Kidney epithelial cell (primary cell): Measurements from ENCODE around the gene MEPCE. TPM values are rescaled to one million over a fixed set of nuclear protein-coding genes. Genes with fewer than 3 reads are reported as not detected.

ENCODE experiments used
- DNase-seq: peaks from one replicate; pipeline ENCODE4 v3.0.0-alpha.2; 2010; ENCODE audit warnings: low read depth
- H3K27me3 ChIP-seq: 2 replicates; pipeline ENCODE4 v1.6.0; 2011; ENCODE audit warnings: low read length; ENCODE audit not compliant: control insufficient read depth, insufficient read depth
- H3K36me3 ChIP-seq: 2 replicates; pipeline ENCODE4 v1.5.1; 2011; ENCODE audit warnings: low read length; ENCODE audit not compliant: control insufficient read depth, insufficient read depth
- H3K4me3 ChIP-seq: 2 replicates; pipeline ENCODE4 v1.5.1; 2011; ENCODE audit warnings: low read depth, mild to moderate bottlenecking, control low read depth, low read length
- total RNA-seq: library from RNA; depleted of rRNA; stranded (reverse); fragments of >200 nt; gene quantifications from 2 replicates; pipeline ENCODE4 v1.2.3, GENCODE V29; 2015
- TF ChIP-seq, protein P1 (sequence below): IDR thresholded peaks from 2 replicates; pipeline ENCODE4 v1.5.1; 2011; ENCODE audit warnings: mild to moderate bottlenecking, moderate library complexity, low read length, control low read depth, inconsistent platforms; ENCODE audit not compliant: insufficient read depth, poor library complexity, severe bottlenecking

Gene MEPCE
- total RNA-seq, 1 donor from 2014 or later, result 29.7 TPM

DNA sequence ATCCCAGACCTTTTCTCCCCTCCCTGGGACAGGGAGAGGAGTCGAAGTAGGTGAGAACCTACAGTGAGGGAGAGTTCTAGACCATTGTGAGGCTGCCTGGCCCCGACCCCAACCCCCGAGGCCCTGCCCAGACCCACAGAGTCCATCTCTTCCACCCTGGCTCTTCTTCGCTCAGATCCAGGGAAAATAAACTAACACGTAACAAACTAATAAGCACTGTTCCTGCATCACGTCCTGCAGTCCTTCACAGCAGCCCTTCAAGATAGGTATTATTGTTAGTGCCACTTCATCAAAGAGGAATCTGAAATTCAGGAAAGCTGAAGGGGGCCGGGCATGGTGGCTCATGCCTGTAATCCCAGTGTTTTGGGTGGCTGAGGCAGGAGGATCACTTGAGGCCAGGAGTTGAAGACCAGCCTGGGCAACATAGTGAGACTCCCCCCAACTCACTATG is 34.6 kb downstream of the MEPCE start, which contains the start of gene SPACDR:
Gene SPACDR, minus strand, starts transcription at position 51 of the 451 bp plus-strand sequence. CDS start 235 bp downstream, outside the sequence.
- H3K36me3 ChIP-seq, result no peaks in the 10 kb centered on the region
- TF ChIP-seq, protein P1, sequence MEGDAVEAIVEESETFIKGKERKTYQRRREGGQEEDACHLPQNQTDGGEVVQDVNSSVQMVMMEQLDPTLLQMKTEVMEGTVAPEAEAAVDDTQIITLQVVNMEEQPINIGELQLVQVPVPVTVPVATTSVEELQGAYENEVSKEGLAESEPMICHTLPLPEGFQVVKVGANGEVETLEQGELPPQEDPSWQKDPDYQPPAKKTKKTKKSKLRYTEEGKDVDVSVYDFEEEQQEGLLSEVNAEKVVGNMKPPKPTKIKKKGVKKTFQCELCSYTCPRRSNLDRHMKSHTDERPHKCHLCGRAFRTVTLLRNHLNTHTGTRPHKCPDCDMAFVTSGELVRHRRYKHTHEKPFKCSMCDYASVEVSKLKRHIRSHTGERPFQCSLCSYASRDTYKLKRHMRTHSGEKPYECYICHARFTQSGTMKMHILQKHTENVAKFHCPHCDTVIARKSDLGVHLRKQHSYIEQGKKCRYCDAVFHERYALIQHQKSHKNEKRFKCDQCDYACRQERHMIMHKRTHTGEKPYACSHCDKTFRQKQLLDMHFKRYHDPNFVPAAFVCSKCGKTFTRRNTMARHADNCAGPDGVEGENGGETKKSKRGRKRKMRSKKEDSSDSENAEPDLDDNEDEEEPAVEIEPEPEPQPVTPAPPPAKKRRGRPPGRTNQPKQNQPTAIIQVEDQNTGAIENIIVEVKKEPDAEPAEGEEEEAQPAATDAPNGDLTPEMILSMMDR, result no peak
- H3K27me3 ChIP-seq, result no peaks in the 10 kb centered on the region
- DNase-seq, result no peak
- no peak within 1 kb of the TSS for H3K4me3 ChIP-seq

DNA sequence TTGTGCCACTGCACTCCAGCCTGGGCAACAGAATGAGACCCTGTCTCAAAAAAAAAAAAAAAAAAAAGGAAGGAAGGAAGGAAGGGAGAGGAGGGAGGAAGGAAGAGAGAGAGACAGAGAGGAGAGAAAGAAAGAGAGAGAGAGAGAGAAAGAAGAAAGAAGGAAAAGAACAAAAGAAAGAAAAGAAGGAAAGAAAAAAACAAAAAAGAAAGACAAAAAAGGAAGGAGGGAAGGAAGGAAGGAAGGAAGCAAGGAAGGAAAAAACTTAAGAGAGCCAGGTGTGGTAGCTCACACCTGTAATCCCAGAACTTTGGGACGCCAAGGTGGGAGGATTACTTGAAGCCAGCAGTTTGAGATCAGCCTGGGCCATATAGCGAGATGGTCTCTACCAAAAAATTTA is 35.2 kb downstream of the MEPCE start:
- no peak for DNase-seq
- Histone ChIP-seq H3K4me3 (no peak overlapping the region), H3K36me3 (no peaks in the 10 kb centered on the region), H3K27me3 (no peaks in the 10 kb centered on the region)
- TF ChIP-seq, protein P1, result no peak

DNA sequence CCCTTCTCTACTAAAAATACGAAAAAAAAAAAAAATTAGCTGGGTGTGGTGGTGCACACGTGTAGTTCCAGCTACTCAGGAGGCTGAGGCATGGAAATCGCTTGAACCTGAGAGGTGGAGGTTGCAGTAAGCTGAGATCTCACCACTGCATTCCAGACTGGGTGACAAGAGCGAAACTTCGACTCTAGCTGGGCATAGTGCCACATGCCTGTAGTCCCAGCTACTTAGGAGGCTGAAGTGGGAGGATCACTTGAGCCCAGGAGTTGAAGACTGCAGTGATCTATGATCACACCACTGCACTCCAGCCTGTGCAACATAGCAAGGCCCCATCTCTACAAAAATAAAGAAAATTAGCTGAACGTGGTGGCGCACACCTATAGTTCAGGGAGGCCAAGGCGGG is 35.7 kb downstream of the MEPCE start:
- H3K27me3 ChIP-seq, result no peaks in the 10 kb centered on the region
- H3K4me3 ChIP-seq, result no peak overlapping the region
- DNase-seq, result no peak
- TF ChIP-seq, protein P1, result no peak
- H3K36me3 ChIP-seq, result no peaks in the 10 kb centered on the region

DNA sequence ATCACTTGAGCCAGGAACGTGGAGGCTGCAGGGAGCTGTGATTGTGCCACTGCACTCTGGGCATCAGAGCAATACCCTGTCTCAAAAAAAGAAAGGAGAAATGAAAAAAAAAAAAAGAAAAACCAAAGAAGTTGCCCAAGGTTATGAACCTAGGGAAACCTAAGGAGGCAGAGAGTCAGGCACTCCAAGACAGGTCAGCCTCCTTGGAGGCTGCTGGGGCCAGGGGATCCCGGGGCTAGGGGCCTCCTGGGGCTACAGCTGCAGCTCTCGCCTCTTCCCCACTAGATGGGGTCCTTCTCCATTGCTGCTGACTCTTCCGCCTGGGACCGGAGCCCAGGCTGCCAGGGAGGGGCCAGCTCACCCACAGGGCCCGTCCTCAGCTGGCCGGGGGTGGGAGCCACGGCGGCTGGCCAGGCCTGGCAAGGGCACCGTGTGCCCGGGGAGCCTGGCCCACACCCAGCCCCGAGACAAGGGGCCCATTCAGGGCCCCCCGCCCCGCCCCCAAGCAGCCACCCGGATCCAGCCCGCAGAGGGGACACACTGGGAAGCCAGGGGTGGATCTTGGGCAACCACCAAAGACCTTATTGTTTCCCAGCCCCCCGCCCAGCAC is 36.2 kb downstream of the MEPCE start:
- no peak overlapping the region for H3K4me3 ChIP-seq
- H3K36me3 ChIP-seq, result no peaks in the 10 kb centered on the region
- DNase-seq, result peak; percentile 32
- TF ChIP-seq, protein P1, result peak; percentile 77
- H3K27me3 ChIP-seq, result no peaks in the 10 kb centered on the region

DNA sequence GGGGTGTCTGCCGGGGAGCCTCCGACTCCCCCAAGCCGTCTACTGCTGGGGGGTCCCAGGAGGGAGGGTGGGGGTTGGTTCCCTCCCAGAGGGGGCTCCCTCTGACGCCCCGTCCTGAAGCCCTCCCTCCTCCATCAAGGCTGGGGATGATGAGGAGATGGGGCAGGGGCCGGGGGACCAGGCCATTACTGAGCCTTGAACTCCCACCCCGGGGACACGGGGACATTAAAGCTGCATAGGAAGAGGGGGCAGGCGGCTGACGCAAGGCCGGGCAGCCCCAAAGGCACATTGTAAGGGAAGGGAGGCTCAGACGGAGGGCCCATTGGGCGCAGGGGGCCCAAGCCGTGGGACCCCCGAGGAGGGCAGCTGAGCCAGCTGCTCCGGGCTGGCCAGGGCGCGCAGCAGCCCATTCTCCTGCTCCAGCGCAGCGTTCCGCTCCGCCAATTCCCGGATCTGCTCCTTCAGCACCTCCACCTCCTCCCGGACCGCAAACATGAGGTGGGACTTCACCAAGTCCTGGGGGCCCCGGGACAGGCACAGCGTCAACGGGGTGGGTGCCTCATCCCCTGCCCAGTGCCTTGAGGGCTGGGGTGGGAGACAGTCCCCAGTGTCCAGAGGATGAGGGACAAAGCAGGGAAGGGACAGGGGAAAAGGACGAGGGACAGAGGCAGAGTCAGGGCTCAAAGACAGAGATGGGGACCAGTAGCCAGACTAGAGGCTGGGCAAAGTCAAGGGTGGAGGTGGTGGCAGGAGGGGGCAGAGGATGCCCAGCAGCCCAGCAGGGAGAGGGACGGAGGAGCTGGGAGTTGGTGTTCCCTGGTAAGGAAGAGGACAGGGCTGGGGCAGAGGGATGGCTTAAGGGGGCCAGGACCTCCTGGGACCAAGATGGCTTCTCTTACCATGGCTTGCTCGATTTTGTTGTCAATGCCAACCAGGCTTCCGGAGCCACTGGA is 37.3 kb downstream of the MEPCE start:
- H3K4me3 ChIP-seq, result no peak overlapping the region
- H3K36me3 ChIP-seq, result no peaks in the 10 kb centered on the region
- DNase-seq, result no peak
- no peaks in the 10 kb centered on the region for H3K27me3 ChIP-seq
- TF ChIP-seq, protein P1, result no peak
